HG03095 (cell line): ENCODE measurements around the gene CARD8.
"Not testable (repeated sequence)": the region's sequence is repeated elsewhere in the genome, so short reads cannot be mapped to it uniquely, and the experiment has no call there.

ENCODE experiments used
- ATAC-seq: cut with Tn5 transposase; IDR thresholded peaks from one replicate; pipeline ENCODE4 v1.9.1; 2021; ENCODE audit warnings: moderate library complexity; ENCODE audit not compliant: unreplicated experiment

CARD8 gene, protein sequence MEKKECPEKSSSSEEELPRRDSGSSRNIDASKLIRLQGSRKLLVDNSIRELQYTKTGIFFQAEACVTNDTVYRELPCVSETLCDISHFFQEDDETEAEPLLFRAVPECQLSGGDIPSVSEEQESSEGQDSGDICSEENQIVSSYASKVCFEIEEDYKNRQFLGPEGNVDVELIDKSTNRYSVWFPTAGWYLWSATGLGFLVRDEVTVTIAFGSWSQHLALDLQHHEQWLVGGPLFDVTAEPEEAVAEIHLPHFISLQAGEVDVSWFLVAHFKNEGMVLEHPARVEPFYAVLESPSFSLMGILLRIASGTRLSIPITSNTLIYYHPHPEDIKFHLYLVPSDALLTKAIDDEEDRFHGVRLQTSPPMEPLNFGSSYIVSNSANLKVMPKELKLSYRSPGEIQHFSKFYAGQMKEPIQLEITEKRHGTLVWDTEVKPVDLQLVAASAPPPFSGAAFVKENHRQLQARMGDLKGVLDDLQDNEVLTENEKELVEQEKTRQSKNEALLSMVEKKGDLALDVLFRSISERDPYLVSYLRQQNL

DNA sequence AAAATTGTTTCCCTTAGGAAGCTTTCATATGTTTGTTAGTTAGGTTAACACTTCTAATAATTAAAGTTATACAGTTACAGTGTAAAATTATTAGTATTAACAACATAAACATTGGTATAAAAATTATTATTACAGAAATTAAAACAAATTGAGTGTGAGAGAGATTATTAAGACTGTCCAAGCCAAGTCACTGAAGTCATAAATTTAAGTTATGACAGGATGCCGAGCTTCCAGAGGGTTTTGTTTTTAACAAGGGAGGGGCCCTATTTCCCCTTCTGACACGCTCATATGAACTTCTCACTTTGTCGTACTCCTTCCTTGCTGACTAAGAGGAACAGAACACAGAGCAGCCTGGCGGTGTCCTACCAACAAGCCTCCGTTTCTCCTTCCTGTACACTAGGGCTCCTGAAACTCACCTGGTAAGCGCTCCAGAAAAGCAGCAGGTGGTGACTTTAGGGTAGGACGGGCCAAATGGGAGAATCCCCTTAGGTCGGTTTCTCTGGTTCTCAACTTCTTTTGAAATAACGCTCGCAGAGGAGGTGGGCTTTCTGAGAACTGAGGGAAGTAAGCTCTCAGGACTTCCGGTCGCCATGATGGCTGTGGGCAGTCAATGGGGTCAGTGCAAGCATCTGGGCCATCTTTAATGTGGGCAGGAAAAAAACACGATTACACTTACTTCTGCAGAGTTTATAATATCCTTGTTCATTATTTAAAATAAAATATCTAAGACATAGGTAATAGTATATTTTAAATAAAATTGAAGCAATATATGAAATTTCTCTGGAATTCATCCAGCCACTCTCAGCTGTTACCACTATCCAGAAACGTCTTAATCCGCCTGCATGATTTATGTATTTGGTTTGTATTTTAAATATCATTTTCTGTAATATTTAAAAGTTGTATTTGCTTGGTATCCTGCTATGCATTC, at the start of gene CARD8:
TSS of gene CARD8 (minus strand) at position 537 of the 928 bp plus-strand sequence. CDS start 14,892 bp downstream, outside the sequence.
- peak; percentile 49 for ATAC-seq

DNA sequence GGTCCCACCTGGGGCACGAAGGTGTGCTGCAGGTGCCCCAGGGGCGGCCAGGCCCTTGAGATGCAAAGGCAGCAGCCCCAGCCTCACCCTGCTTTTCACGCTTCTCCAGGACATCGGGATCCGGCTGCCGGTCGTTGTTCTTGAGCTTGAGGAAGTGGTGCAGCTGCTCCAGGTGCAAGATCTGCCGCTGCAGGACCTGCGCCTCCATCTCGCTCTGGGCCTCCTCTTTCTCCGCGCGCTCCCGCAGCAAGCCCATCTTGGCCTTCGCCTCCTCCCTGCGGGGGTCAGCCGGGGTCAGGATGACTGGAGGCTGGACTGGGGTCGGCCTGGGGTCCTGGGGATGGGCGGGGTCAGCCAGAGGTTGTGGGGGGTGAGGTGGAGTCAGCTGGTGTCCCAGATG, 48.2 kb upstream of the CARD8 start:
- no peak for ATAC-seq

- no peak for ATAC-seq
Observed at GRCh38 chr19:48303367-48303766, 47.7 kb upstream of the CARD8 start.

GRCh38 chr19:48302600-48302959, 46.9 kb upstream of the CARD8 start:
- ATAC-seq = no peak

DNA sequence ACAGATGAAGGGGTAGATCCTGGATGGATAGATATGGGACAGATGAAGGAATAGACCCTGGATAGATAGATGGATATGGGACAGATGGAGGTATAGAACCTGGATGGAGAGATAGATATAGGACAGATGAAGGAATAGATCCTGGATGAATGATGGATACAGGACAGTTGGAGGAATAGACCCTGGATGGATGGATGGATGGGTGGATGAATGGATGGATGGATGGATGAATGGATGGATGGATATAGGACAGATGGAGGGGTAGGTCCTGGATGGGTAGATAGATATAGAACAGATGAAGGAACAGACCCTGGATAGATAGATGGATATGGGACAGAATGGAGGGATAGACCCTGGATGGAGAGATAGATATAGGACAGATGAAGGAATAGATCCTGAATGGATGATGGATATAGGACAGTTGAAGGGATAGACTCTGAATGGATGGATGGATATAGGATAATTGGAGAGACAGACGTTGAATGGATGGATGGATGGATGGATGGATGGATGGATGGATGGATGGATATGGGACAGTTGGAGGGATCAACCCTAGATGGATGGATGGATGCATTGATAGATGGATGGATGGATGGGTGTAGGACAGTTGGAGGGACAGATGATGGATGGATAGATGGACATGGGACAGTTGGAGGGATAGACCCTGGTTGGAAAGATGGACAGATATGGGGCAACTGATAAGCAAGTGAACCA, 46.3 kb upstream of the CARD8 start:
- ATAC-seq = no peak

DNA sequence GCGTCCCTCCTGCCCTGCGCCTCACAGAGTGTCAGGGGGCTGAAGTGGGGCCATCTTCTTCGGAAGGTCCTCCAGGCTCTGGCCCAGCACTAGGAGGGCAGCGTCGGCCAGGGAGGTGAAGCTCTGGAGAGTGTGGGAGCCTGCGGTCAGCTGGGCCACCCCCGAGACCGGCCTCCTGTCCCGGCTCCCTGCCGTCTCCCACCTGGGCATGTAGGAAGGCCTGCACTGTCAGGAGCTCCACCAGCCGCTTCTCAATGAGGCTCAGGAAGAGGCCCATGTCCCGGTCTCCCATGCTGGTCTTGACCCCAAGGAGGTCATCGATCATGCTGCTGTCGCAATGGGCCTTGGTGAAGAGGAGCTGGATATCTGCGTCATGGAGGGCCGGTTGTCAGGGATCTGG, 42.3 kb upstream of the CARD8 start:
- ATAC-seq = no peak

GRCh38 chr19:48296963-48297734, 41.4 kb upstream of the CARD8 start:
- ATAC-seq = no peak

DNA sequence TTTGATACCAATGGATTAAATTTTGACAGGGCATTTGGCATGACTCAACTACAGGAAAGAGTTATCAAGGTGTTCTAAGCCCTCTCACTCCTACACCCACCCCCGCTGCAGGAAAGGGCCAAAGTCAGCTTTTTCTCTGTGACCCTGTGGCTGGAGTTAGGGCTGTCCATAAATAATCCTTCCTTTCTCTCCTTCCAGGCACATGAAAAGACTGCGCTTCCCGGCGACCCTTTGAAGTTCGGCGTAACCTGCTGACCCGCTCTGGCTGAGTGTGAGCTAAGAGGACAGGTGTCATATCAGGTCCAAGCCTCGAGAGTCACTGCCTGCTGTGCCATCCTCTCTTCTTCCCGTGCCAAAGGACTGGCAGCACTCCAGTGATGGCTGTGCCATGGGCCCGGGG, 39.7 kb upstream of the CARD8 start:
- ATAC-seq = no peak

- ATAC-seq = no peak
Observed at GRCh38 chr19:48292798-48293197, 37.1 kb upstream of the CARD8 start.

DNA sequence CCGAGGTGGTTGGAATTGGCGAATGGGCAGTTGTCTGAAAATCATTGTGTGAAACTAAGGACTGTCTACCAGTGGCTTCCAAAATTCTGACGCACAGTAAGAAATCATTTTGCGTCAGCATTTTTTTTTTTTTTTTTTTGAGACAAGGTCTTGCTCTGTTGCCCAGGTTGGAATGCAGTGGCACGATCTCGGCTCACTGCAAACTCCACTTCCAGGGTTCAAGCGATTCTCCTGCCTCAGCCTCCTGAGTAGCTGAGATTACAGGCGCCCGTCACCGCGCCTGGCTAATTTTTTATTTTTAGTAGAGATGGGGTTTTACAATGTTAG, 35.7 kb upstream of the CARD8 start:
- not testable (repeated sequence) for ATAC-seq

- ATAC-seq = no peak
Observed at GRCh38 chr19:48290771-48291488, 35.2 kb upstream of the CARD8 start.

DNA sequence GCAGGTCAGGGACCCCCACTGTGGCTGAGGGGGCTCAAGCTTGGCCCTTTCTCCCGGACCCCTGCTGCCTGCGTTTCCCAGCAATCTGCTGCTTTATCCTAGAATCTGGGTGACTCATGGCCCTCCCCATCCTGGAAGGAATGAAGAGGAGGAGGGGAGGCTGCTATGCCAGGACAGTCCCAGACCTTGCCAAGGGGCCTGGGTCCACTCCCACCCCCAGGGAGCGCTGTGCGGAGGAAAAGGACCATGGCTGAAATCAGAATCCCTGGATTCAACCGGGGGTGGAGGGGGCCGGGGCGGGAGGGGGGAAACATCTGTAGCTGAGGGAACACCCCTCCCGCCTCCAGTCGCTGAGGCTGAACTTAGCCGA, 34.7 kb upstream of the CARD8 start:
- ATAC-seq = no peak

GRCh38 chr19:48287748-48288147, 32.0 kb upstream of the CARD8 start:
- no peak for ATAC-seq

- no peak for ATAC-seq
Observed at GRCh38 chr19:48284896-48285295, 29.2 kb upstream of the CARD8 start.

DNA sequence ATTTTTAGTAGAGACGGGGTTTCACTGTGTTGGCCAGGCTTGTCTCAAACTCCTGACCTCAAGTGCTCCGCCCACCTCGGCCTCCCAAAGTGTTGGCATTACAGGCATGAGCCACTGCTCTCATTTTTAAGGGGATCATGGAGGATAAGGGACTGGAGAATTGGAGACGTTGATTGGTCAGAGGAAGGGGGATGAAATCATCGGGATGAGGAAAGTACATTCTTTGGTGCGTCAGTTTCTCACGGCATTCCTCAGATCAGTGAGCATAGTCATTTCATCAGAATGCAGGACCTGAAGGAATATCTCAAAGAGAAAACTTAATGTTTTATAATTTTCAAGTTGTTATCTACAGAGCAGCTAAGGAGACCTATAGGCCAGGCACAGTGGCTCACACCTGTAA, 28.2 kb upstream of the CARD8 start:
- ATAC-seq = no peak

DNA sequence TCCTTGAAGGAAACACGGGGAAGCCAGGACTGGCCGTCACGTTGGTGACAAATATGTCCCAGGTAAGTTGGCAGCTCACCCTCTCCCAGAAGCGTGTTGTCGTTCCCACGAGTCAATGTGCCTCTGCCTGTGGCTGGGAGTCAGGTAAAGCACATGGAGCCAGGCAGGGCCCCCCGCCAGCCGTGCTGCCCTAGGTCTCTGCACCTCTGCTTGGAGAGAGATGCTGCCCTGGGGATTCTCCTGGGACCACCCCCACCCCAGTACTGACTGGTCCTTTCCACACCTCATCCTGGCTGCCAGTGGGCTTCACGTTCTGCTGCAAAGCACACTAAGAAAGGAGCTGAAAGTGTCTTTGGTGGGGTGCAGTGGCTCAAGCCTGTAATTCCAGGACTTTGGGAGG, 24.0 kb upstream of the CARD8 start:
- ATAC-seq = no peak

DNA sequence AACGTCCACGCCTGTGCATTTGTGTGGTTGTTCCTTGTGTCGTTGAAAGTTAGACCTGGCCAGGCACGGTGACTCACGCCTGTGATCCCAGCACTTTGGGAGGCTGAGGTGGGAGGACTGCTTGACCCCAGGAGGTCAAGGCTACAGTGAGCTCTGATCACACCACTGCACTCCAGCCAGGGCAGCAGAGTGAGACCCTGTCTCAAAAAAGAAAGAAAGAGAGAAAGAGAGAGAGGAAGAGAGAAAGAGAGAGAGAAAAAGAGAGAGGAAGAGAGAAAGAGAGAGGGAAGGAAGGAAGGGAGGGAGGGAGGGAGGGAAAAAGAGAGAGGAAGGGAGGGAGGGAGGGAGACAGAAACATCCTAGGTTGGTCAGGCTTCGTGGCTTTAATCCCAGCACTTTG, 19.2 kb upstream of the CARD8 start:
- no peak for ATAC-seq

DNA sequence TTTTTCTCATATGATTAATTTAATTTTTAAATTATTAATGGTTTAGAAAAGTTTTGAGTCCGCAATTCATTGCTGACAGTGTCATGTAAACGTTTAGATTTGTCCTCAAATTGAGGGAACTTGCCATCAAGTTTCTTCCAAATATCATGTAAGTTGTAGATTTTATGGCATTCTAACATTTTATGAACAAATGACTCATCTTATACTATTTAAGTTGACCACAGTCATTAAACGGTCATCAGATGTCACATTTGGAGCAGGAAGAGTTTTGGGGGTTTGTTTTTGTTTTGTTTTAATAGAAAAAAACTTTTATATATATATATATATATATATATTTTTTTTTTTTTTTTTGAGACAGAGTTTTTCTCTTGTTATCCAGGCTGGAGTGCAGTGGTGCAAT, 18.5 kb upstream of the CARD8 start:
- ATAC-seq = no peak

DNA sequence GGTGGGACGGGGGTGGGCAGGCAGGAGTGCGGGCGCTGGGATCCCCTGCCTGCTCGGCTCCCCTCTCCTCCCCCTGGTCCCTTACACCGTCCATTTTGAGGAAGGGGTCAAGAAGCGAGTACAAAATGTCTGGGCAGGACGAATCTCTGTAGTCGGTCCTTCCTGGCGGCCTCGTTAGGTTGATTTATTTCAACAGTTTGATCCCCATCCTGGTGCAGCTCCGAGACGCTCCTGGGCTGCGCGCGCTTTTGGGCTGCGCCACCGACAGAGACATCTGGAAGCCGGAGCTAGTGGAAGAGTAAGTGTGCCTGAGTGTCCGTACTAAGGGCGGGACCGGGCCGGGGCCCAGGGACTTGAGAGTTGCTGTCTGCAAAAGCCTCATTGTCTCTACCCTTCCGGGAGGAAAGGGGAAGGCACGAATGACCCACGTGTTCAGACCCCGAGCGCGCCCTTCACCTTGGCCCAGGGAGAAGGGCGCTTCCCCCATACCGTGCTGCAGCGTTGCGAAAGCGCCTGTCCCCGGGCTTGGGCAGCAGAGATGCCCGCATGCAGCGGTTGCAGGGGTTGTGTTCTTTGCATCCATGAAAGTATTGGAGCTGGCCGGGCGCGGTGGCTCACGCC, 15.9 kb upstream of the CARD8 start:
- no peak for ATAC-seq
